PC-3 (cell line): Measurements from ENCODE around the gene AMPD3. TPM values are rescaled to one million over a fixed set of nuclear protein-coding genes. Genes with fewer than 3 reads are reported as not detected.

Experiments used
- ATAC-seq: fragments of 200-7000 bp; cut with Tn5 transposase; 2 replicates; pipeline ENCODE4 v1.9.1; 2020; ENCODE audit warnings: mild to moderate bottlenecking, moderate library complexity
- BruUV-seq: library from RNA; stranded (reverse); fragments of 400-500 nt; replicated peaks from 2 replicates; lab custom pipeline; 2021; lab: Mats Ljungman, UMichigan
- CTCF ChIA-PET: fragments of 300-600 bp; sonication (Branson Sonifier 250); formaldehyde crosslinking; loops from one replicate; lab custom pipeline; 2022; ENCODE audit warnings: antibody characterized with exemption; lab: Charles Lee
- POLR2A ChIA-PET: fragments of 300-600 bp; sonication (Branson Sonifier 250); formaldehyde crosslinking; loops from one replicate; lab custom pipeline; 2022; ENCODE audit warnings: antibody characterized with exemption; ENCODE audit not compliant: unreplicated experiment; lab: Charles Lee
- DNase-seq: peaks from one replicate; pipeline ENCODE4 v3.0.0-alpha.2; 2015
- H2AFZ ChIP-seq: fragments of 300-600 bp; sonication (generic); 2 replicates; pipeline ENCODE4 v1.6.0; 2016; ENCODE audit warnings: antibody characterized with exemption, low read length
- H3F3A ChIP-seq: fragments of 300-600 bp; sonication (generic); one replicate; pipeline ENCODE4 v1.6.0; 2017; ENCODE audit warnings: antibody characterized with exemption, low read length, control low read depth, mild to moderate bottlenecking; ENCODE audit not compliant: unreplicated experiment
- H3K27ac ChIP-seq: fragments of 300-600 bp; sonication (generic); 2 replicates; pipeline ENCODE4 v1.5.1; 2016; ENCODE audit warnings: mild to moderate bottlenecking, low read length
- H3K27me3 ChIP-seq: fragments of 300-600 bp; sonication (generic); 2 replicates; pipeline ENCODE4 v1.6.1; 2016; ENCODE audit warnings: low read length, mixed read lengths
- H3K36me3 ChIP-seq: fragments of 300-600 bp; sonication (generic); 2 replicates; pipeline ENCODE4 v1.6.1; 2016; ENCODE audit warnings: low read depth, mixed run types, low read length, mixed read lengths
- H3K4me1 ChIP-seq: fragments of 300-600 bp; sonication (generic); 2 replicates; pipeline ENCODE4 v1.5.1; 2016; ENCODE audit warnings: low read length; ENCODE audit not compliant: insufficient read depth
- H3K4me2 ChIP-seq: fragments of 300-600 bp; sonication (generic); 2 replicates; pipeline ENCODE4 v1.6.0; 2016; ENCODE audit warnings: low read length
- H3K4me3 ChIP-seq: fragments of 300-600 bp; sonication (generic); 2 replicates; pipeline ENCODE4 v1.5.1; 2016; ENCODE audit warnings: mild to moderate bottlenecking, low read length, mixed read lengths
- H3K79me2 ChIP-seq: fragments of 300-600 bp; sonication (generic); 2 replicates; pipeline ENCODE4 v1.6.1; 2017; ENCODE audit warnings: low read length, mixed read lengths
- H3K9ac ChIP-seq: fragments of 300-600 bp; sonication (generic); 2 replicates; pipeline ENCODE4 v1.6.0; 2016; ENCODE audit warnings: mild to moderate bottlenecking, low read length
- H3K9me2 ChIP-seq: fragments of 300-600 bp; sonication (generic); replicated peaks from 2 replicates; pipeline ENCODE4 v1.6.1; 2016; ENCODE audit warnings: mixed run types, low read length, mixed read lengths
- H3K9me3 ChIP-seq: fragments of 300-600 bp; sonication (generic); 2 replicates; pipeline ENCODE4 v1.6.1; 2016; ENCODE audit warnings: low read length, mixed read lengths
- H4K20me1 ChIP-seq: fragments of 300-600 bp; sonication (generic); 2 replicates; pipeline ENCODE4 v1.6.1; 2016; ENCODE audit warnings: low read length, mixed read lengths
- EZH2 ChIP-seq: fragments of 300-600 bp; sonication (generic); IDR thresholded peaks from one replicate; pipeline ENCODE4 v1.6.1; 2017; ENCODE audit warnings: antibody characterized with exemption, mild to moderate bottlenecking, low read length; ENCODE audit not compliant: unreplicated experiment
- EZH2phosphoT487 ChIP-seq: fragments of 300-600 bp; sonication (generic); IDR thresholded peaks from 2 replicates; pipeline ENCODE4 v1.6.1; 2018; ENCODE audit warnings: mild to moderate bottlenecking, antibody characterized with exemption, low read length, borderline replicate concordance
- intact Hi-C: fragments of 100-400 bp; cut with micrococcal nuclease; formaldehyde crosslinking; loops from 2 replicates; pipeline ENCODE4 v1.9.0; 2023
- total RNA-seq: library from RNA; depleted of rRNA; stranded (reverse); fragments of >200 nt; gene quantifications from 2 replicates; pipeline ENCODE4 v1.2.3, GENCODE V29; 2014
- TF ChIP-seq, protein P1 (sequence below): fragments of 300-600 bp; sonication (generic); conservative IDR thresholded peaks from 2 replicates; pipeline ENCODE4 v1.5.1; 2017; ENCODE audit warnings: antibody characterized with exemption, low read depth, mild to moderate bottlenecking, low read length

AMPD3 gene
- total RNA-seq, 1 experiment from 2014 or later, result 11.8 TPM

DNA sequence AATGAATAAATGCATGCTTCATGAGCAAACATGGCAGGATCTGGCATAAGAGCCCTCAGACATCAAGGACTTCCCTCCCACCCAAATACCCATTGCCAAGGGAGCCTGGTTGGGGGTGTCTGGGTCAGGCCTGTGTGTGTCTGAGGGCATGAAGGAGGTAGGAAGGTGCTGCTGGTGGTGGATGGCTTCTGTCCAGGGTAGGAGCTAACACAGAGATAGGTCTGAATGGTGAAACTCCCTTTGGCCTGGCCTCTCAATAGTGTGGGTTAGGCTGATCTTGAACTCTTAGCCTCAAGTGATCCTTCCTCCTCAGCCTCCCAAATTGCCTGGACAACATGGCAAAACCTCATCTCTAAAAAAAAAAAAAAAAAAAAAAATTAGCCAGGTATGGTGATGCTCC lies 2.8 kb downstream of the AMPD3 start:
- Histone ChIP-seq H3K27me3 (no peaks in the 10 kb centered on the region), H3K4me3 (no peak overlapping the region), H3K27ac (no peak overlapping the region), H4K20me1 (peaks cover 8% of the 10 kb centered on the region; the same call in 1 of the 2 replicates), H3K4me1 (peaks cover 44% of the 10 kb centered on the region), H3F3A (peaks cover 3% of the 10 kb centered on the region), H2AFZ (no peak overlapping the region), H3K4me2 (no peak overlapping the region), H3K9me2 (no peaks in the 10 kb centered on the region), H3K9ac (no peak overlapping the region), H3K36me3 (peaks cover 13% of the 10 kb centered on the region; the same call in 1 of the 2 replicates), H3K9me3 (no peaks in the 10 kb centered on the region), H3K79me2 (peaks cover 43% of the 10 kb centered on the region)
- DNase-seq, result no peak
- TF ChIP-seq, protein P1, sequence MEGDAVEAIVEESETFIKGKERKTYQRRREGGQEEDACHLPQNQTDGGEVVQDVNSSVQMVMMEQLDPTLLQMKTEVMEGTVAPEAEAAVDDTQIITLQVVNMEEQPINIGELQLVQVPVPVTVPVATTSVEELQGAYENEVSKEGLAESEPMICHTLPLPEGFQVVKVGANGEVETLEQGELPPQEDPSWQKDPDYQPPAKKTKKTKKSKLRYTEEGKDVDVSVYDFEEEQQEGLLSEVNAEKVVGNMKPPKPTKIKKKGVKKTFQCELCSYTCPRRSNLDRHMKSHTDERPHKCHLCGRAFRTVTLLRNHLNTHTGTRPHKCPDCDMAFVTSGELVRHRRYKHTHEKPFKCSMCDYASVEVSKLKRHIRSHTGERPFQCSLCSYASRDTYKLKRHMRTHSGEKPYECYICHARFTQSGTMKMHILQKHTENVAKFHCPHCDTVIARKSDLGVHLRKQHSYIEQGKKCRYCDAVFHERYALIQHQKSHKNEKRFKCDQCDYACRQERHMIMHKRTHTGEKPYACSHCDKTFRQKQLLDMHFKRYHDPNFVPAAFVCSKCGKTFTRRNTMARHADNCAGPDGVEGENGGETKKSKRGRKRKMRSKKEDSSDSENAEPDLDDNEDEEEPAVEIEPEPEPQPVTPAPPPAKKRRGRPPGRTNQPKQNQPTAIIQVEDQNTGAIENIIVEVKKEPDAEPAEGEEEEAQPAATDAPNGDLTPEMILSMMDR, result no peak
- no peak for TF ChIP-seq EZH2phosphoT487
- no peak for TF ChIP-seq EZH2
- CTCF ChIA-PET, result no interaction called here
- no peak for ATAC-seq
- intact Hi-C loops, result no loop called here
- BruUV-seq, result no TSS peak
- POLR2A ChIA-PET, result no interaction called here

DNA sequence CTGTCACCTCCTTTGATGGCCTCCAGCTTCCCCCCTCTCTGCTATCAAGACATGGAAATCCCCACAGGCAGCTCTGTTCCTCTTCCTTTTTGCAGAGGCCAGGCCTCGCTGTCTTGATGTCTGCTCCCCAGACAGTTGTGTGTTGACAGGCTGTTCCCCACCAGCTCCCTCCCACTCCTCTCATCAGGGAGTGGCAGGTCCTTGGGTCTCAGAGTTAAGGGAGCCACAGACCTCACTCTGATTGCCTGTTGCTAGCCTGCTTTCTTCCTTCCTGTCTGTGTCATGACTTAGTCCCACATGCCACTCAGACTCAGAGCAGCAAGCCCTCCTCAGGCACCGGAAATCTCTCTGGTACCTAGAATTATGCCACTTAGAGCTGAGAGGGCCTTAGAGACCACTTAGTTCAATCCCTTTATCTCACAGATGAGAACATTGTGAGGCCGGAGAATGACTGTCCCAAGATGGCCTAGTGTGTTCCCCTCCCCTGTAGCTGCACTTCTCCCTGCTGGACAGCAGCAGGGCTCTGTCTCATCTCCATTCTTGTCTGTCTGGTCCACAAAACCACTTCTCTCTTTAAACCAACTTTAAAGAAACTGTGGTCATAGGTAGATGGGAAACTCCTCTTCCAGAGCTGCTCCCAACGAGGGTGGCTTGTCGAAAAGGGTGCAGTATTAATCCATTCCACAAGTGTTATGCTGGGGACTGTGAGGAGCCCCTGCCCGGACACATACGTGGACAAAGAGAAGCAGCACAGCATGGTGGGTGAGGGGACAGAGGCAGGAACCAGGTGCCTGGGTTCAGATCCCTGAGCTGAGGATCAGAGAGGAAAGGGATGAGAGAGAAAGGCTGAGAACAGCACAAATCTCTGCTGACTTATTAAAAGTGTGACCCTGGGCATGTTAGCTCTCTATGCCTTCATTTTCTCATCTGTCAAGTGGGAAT lies 4.2 kb downstream of the AMPD3 start:
- H3K27me3 ChIP-seq, result no peaks in the 10 kb centered on the region
- CTCF ChIA-PET, result no interaction called here
- ATAC-seq, result no peak
- no peak overlapping the region for H2AFZ ChIP-seq
- no peak for DNase-seq
- intact Hi-C loops, result no loop called here
- TF ChIP-seq, protein P1, result no peak
- TF ChIP-seq EZH2phosphoT487 (no peak), EZH2 (no peak)
- H3K9me3 ChIP-seq, result no peaks in the 10 kb centered on the region
- peaks cover 3% of the 10 kb centered on the region for H3F3A ChIP-seq
- H4K20me1 ChIP-seq, result peaks cover 8% of the 10 kb centered on the region; the same call in 1 of the 2 replicates
- no peak overlapping the region for H3K27ac ChIP-seq
- H3K9ac ChIP-seq, result no peak overlapping the region
- H3K4me2 ChIP-seq, result no peak overlapping the region
- peaks cover 37% of the 10 kb centered on the region for H3K79me2 ChIP-seq
- no peak overlapping the region for H3K4me3 ChIP-seq
- POLR2A ChIA-PET, result interaction anchor here (0.7 kb wide), 1 partner anchor 25 kb away, joined by 4 read pairs; no protein-coding TSS in a partner anchor
- H3K36me3 ChIP-seq, result peaks cover 23% of the 10 kb centered on the region
- no TSS peak for BruUV-seq
- H3K9me2 ChIP-seq, result no peaks in the 10 kb centered on the region
- peaks cover 30% of the 10 kb centered on the region for H3K4me1 ChIP-seq
